ENCODE results near the gene LILRB3. TPM values are rescaled to one million over a fixed set of nuclear protein-coding genes. Genes with fewer than 3 reads are reported as not detected.
"Not testable (repeated sequence)": the region's sequence is repeated elsewhere in the genome, so short reads cannot be mapped to it uniquely, and the experiment has no call there.

LILRB3 gene
- total RNA-seq, 1 donor from 2014 or later = 61.5 TPM

- Histone ChIP-seq H3K4me3 (peak overlapping the region; percentile 14), H3K27ac (peak overlapping the region; percentile 92), H3K4me1 (peaks cover 56% of the 10 kb centered on the region), H3K27me3 (no peaks in the 10 kb centered on the region), H3K9me3 (no peaks in the 10 kb centered on the region), H3K36me3 (peaks cover 30% of the 10 kb centered on the region)
- intact Hi-C loops (cut with DNase I) = no loop called here
- ATAC-seq (peak; percentile 76), DNase-seq (peak; percentile 93)
- TF ChIP-seq CTCF (IDR thresholded peaks at IDR 0.05) = no peak
Measured at GRCh38 chr19:54209811-54210494, 12.9 kb downstream of the LILRB3 start.

- H3K27ac ChIP-seq = peak overlapping the region; percentile 92
- H3K9me3 ChIP-seq = no peaks in the 10 kb centered on the region
- no peak overlapping the region for H3K4me3 ChIP-seq
- H3K4me1 ChIP-seq = peaks cover 63% of the 10 kb centered on the region
- H3K36me3 ChIP-seq = peaks cover 37% of the 10 kb centered on the region
- intact Hi-C loops (cut with DNase I) = no loop called here
- no peak for TF ChIP-seq CTCF (IDR thresholded peaks at IDR 0.05)
- H3K27me3 ChIP-seq = no peaks in the 10 kb centered on the region
- DNase-seq = peak; percentile 73
- ATAC-seq = peak; percentile 1
Measured at GRCh38 chr19:54209058-54209810, 13.6 kb downstream of the LILRB3 start.

- Histone ChIP-seq H3K4me3 (no peak overlapping the region), H3K27me3 (no peaks in the 10 kb centered on the region), H3K4me1 (peaks cover 68% of the 10 kb centered on the region), H3K36me3 (peaks cover 42% of the 10 kb centered on the region), H3K9me3 (no peaks in the 10 kb centered on the region), H3K27ac (peak overlapping the region; percentile 92)
- no peak for DNase-seq
- intact Hi-C loops (cut with DNase I) = no loop called here
- no peak for TF ChIP-seq CTCF (IDR thresholded peaks at IDR 0.05)
- no peak for ATAC-seq
Measured at GRCh38 chr19:54208784-54209057, 14.1 kb downstream of the LILRB3 start.

GRCh38 chr19:54207983-54208783, 14.6 kb downstream of the LILRB3 start:
- peaks cover 72% of the 10 kb centered on the region for H3K4me1 ChIP-seq
- H3K27ac ChIP-seq = peak overlapping the region; percentile 92
- no peaks in the 10 kb centered on the region for H3K27me3 ChIP-seq
- no peaks in the 10 kb centered on the region for H3K9me3 ChIP-seq
- intact Hi-C loops (cut with DNase I) = no loop called here
- ATAC-seq (peak; percentile 79), DNase-seq (peak; percentile 87)
- H3K36me3 ChIP-seq = peaks cover 48% of the 10 kb centered on the region
- TF ChIP-seq CTCF (IDR thresholded peaks at IDR 0.05) = no peak
- peak overlapping the region; percentile 21 for H3K4me3 ChIP-seq

- ATAC-seq (no peak), DNase-seq (no peak)
- intact Hi-C loops (cut with DNase I) = no loop called here
Measured at GRCh38 chr19:54207676-54207982, 15.2 kb downstream of the LILRB3 start.

GRCh38 chr19:54207193-54207592, 15.6 kb downstream of the LILRB3 start:
- H3K27me3 ChIP-seq; H3K9me3 ChIP-seq; intact Hi-C loops (cut with DNase I); ATAC-seq: not testable (repeated sequence)
- peak overlapping the region; percentile 92 for H3K27ac ChIP-seq
- peaks cover 58% of the 10 kb centered on the region for H3K36me3 ChIP-seq
- peaks cover 82% of the 10 kb centered on the region for H3K4me1 ChIP-seq
- peak overlapping the region; percentile 21 for H3K4me3 ChIP-seq
- peak; percentile 78 for DNase-seq

More at GRCh38 chr19:54207676-54207982, 15.2 kb downstream of the LILRB3 start:
- peaks cover 77% of the 10 kb centered on the region for H3K4me1 ChIP-seq
- no peak for TF ChIP-seq CTCF (IDR thresholded peaks at IDR 0.05)
- peak overlapping the region; percentile 92 for H3K27ac ChIP-seq
- no peaks in the 10 kb centered on the region for H3K9me3 ChIP-seq
- peaks cover 53% of the 10 kb centered on the region for H3K36me3 ChIP-seq
- peak overlapping the region; percentile 21 for H3K4me3 ChIP-seq
- H3K27me3 ChIP-seq = no peaks in the 10 kb centered on the region
